Body of pancreas (tissue), 4 donors: ENCODE results near the gene RALA. TPM values are rescaled to one million over a fixed set of nuclear protein-coding genes. Genes with fewer than 3 reads are reported as not detected.
A peak's percentile ranks its signal among the peaks of the same experiment; 100 is the strongest.

Experiments used
- ATAC-seq: fragments of 150-250 bp; one replicate; pipeline ENCODE4 v1.9.1; 2016
- DNase-seq, 4 donors: peaks; one replicate each; pipeline ENCODE4 v3.0.0-alpha.2; 2019
- H3K27ac ChIP-seq, 4 donors: fragments of 200-600 bp; sonication (generic); 1 replicate in 3 of 4; 2 replicates in 1 of 4; pipeline versions ENCODE4 v1.5.1 to v1.6.1; 2016 to 2019; ENCODE audit warnings: mild to moderate bottlenecking in 1 of 4, mixed read lengths in 1 of 4, moderate library complexity in 1 of 4
- H3K27me3 ChIP-seq, 2 donors: fragments of 200-600 bp; sonication (generic); one replicate each; pipeline ENCODE4 v1.6.0; 2016; ENCODE audit warnings: mild to moderate bottlenecking in 1 of 2
- H3K36me3 ChIP-seq, 2 donors: fragments of 200-600 bp; sonication (generic); replicated peaks in 1 of 2; 2 replicates each; pipeline ENCODE4 v1.5.1; 2016; ENCODE audit warnings: low read depth in 2 of 2; ENCODE audit not compliant: insufficient read depth in 1 of 2
- H3K4me1 ChIP-seq: fragments of 200-600 bp; sonication (generic); one replicate; pipeline ENCODE4 v1.6.0; 2016
- H3K4me3 ChIP-seq, 2 donors: fragments of 200-600 bp; sonication (generic); 1 replicate in 1 of 2; 2 replicates in 1 of 2; pipeline ENCODE4 v1.5.1; 2016 to 2019
- H3K9me3 ChIP-seq, 3 donors: fragments of 200-600 bp; sonication (generic); 1 replicate in 2 of 3; 2 replicates in 1 of 3; pipeline ENCODE4 v1.5.1; 2016
- CTCF ChIP-seq, 7 experiments: fragments of 450-650 bp in 4 of 7; fragments of 200-600 bp in 3 of 7; sonication (generic) in 3 of 7; IDR thresholded peaks; one replicate each; pipeline ENCODE4 v1.5.1; 2016 to 2019; ENCODE audit warnings: antibody characterized with exemption in 7 of 7
- POLR2A ChIP-seq, 3 donors: fragments of 450-650 bp; IDR thresholded peaks; one replicate each; pipeline ENCODE4 v1.6.1; 2016; ENCODE audit warnings: antibody characterized with exemption in 3 of 3, mild to moderate bottlenecking in 2 of 3
- WGBS, 2 donors: methylation state at CpG; one replicate each; pipeline ENCODE4 v1.1.5; 2017; 5-methylcytosine and 5-hydroxymethylcytosine counted together
- intact Hi-C: fragments of 100-400 bp; cut with DNase I; formaldehyde crosslinking; loops from one replicate; pipeline ENCODE4 v1.15.1; 2023
- total RNA-seq, 2 donors: library from RNA; depleted of rRNA; stranded (reverse); fragments of >200 nt; gene quantifications; one replicate each; pipeline ENCODE4 v1.1.0, GENCODE V29; 2016

Gene RALA
- 10 to 100 TPM; 10.5 to 14.5 TPM for total RNA-seq

GRCh38 chr7:39623047-39623731 lies at the start of gene RALA:
TSS of gene RALA (plus strand) at chr7:39623572. CDS start at chr7:39686668, 63,096 bp downstream.
- Histone ChIP-seq H3K9me3 (no peaks in the 10 kb centered on the region), H3K36me3 (no peaks in the 10 kb centered on the region), H3K4me1 (peaks cover 49% of the 10 kb centered on the region), H3K27me3 (no peaks in the 10 kb centered on the region), H3K27ac (peak within 1 kb of the TSS; percentile 37 to 88 (median 85)), H3K4me3 (peak within 1 kb of the TSS; percentile 60 to 76)
- DNase-seq (peak; percentile 88 to 92 (median 90)), ATAC-seq (peak; percentile 96)
- TF ChIP-seq CTCF (IDR thresholded peaks at IDR 0.05) (no peak), POLR2A (IDR thresholded peaks at IDR 0.05) (peak; percentile 66 to 90 (median 88))
- intact Hi-C loops: no loop called here
- WGBS, 2 donors: 0 to 5% methylated on average over 14 to 51 of the region's 56 CpGs

GRCh38 chr7:39574673-39575349 lies 48.6 kb upstream of the RALA start:
- Histone ChIP-seq H3K27me3 (no peaks in the 10 kb centered on the region), H3K4me3 (no peak overlapping the region), H3K36me3 (peaks cover 0 to 4% of the 10 kb centered on the region in 2 donors), H3K9me3 (no peaks in the 10 kb centered on the region), H3K4me1 (no peaks in the 10 kb centered on the region), H3K27ac (no peak overlapping the region)
- TF ChIP-seq POLR2A (IDR thresholded peaks at IDR 0.05) (no peak), CTCF (IDR thresholded peaks at IDR 0.05) (no peak)
- intact Hi-C loops: no loop called here
- 88 to 100% methylated on average over 2 of the region's 2 CpGs for WGBS, 2 donors
- ATAC-seq: no peak
- DNase-seq: no peak

GRCh38 chr7:39577229-39577874 lies 46.0 kb upstream of the RALA start:
- ATAC-seq (no peak), DNase-seq (no peak)
- H3K27me3 ChIP-seq: no peaks in the 10 kb centered on the region
- no peak overlapping the region for H3K27ac ChIP-seq
- TF ChIP-seq POLR2A (IDR thresholded peaks at IDR 0.05) (no peak), CTCF (IDR thresholded peaks at IDR 0.05) (no peak)
- no peaks in the 10 kb centered on the region for H3K4me1 ChIP-seq
- peaks cover 0 to 2% of the 10 kb centered on the region in 2 donors for H3K36me3 ChIP-seq
- intact Hi-C loops: no loop called here
- H3K9me3 ChIP-seq: no peaks in the 10 kb centered on the region
- no peak overlapping the region for H3K4me3 ChIP-seq
- 93 to 95% methylated on average over 8 to 27 of the region's 27 CpGs for WGBS, 2 donors

GRCh38 chr7:39580149-39580874 lies 43.1 kb upstream of the RALA start:
- intact Hi-C loops: loop anchor here (5.0 kb wide), 1 partner anchor 167 kb away; no protein-coding TSS in a partner anchor
- WGBS, 2 donors: 6 to 14% methylated on average over 8 of the region's 8 CpGs
- DNase-seq (peak; percentile 85 to 92 (median 88)), ATAC-seq (peak; percentile 97)
- Histone ChIP-seq H3K27ac (no peak overlapping the region), H3K36me3 (peaks cover 0 to 2% of the 10 kb centered on the region in 2 donors), H3K27me3 (no peaks in the 10 kb centered on the region), H3K4me1 (no peaks in the 10 kb centered on the region), H3K4me3 (no peak overlapping the region), H3K9me3 (no peaks in the 10 kb centered on the region)
- TF ChIP-seq CTCF (IDR thresholded peaks at IDR 0.05) (peak; percentile 47 to 96 (median 90)), POLR2A (IDR thresholded peaks at IDR 0.05) (no peak)
